ENCODE measurements around the gene ZFP36L2. TPM values are rescaled to one million over a fixed set of nuclear protein-coding genes. Genes with fewer than 3 reads are reported as not detected.

Gene ZFP36L2
- total and polyA plus RNA-seq, 9 of the 15 experiments (the other 6 are each of a cell fraction or from before 2014, with no cell fraction given) = 4.1 to 60.6 (median 20.3) TPM

DNA sequence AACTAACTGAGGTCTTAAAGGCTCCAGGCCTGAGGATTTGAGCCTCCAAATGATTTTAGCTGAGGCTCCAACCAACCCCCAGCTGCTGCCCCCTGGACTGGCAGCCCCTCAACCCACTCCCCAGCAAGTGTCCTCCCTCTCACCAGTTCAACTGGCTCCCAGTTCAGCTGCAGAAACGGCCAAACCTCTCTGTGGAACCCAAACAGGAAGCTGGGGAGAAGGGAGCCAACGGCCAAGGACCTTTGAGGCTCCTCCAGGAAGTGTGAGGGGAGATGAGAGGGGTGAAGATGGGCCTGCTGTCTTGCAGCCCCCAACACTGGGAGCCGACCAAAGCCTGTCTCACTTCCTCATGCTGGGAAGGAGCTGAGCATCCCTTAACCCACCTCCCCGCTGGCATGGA lies 24.9 kb downstream of the ZFP36L2 start:
- H3K9me1 ChIP-seq (ENCODE audit: control insufficient read depth, insufficient read depth, low read length) = no peaks in the 10 kb centered on the region
- in situ Hi-C loops (cut with MboI) (no loop called here), intact Hi-C loops (cut with micrococcal nuclease) (no loop called here)
- POLR2A ChIA-PET = interaction anchor here (0.7 to 1.0 kb wide), 2 partner anchors 11 to 18 kb away, joined by 4 to 5 read pairs; no protein-coding TSS in a partner anchor
- H3K27ac ChIP-seq (ENCODE audit: extremely low read depth, low read depth, low read length) = no peak overlapping the region
- H3K4me2 ChIP-seq (ENCODE audit: insufficient read depth, low read length) = no peak overlapping the region
- H3K79me2 ChIP-seq (ENCODE audit: control insufficient read depth, insufficient read depth, low read length) = no peaks in the 10 kb centered on the region
- H4K20me1 ChIP-seq (replicated peaks; ENCODE audit: control insufficient read depth, insufficient read depth, low read length) = no peaks in the 10 kb centered on the region
- CTCF ChIA-PET (ENCODE audit: low intra/inter-chr PET ratio) = no interaction called here
- DNase-seq (ENCODE audit: extremely low read depth in 1 of 4, low spot score in 3 of 4) (no peak), ATAC-seq (no peak), FAIRE-seq (peak; percentile 46)
- H2AFZ ChIP-seq (ENCODE audit: low read depth, low read length) = peak overlapping the region; percentile 48
- H3K9me3 ChIP-seq (replicated peaks; ENCODE audit: control insufficient read depth, insufficient read depth, low read depth, low read length) = no peaks in the 10 kb centered on the region
- H3K36me3 ChIP-seq (ENCODE audit: control insufficient read depth, insufficient read depth, low read length) = no peaks in the 10 kb centered on the region
- H3K9ac ChIP-seq (ENCODE audit: insufficient read depth in 1 of 2, low read depth in 2 of 2, low read length in 2 of 2) = no peak overlapping the region
- H3K27me3 ChIP-seq (ENCODE audit: control insufficient read depth in 2 of 2, insufficient read depth in 2 of 2, low read length in 2 of 2) = no peaks in the 10 kb centered on the region
- WGBS (ENCODE audit: insufficient coverage, low coverage, missing lambda C conversion rate) = 39% methylated on average over 4 of the region's 4 CpGs
- no TSS peak for BruUV-seq (replicated peaks)
- peaks cover 8 to 29% of the 10 kb centered on the region in 2 experiments; a peak in 4 of 5 replicates for H3K4me1 ChIP-seq (replicated peaks in 1 of 2; ENCODE audit: control insufficient read depth in 2 of 2, insufficient read depth in 2 of 2, low read length in 2 of 2)
- no peak for TF ChIP-seq ZNF76 (CRISPR knock-in tag; IDR thresholded peaks at IDR 0.05; ENCODE audit: borderline replicate concordance)
- no peak for TF ChIP-seq TBL1XR1 (IDR thresholded peaks at IDR 0.05; ENCODE audit: low read length in 2 of 2)
- TF ChIP-seq ZFP30 (CRISPR knock-in tag; IDR thresholded peaks at IDR 0.05; ENCODE audit: borderline replicate concordance) = no peak
- no peak for TF ChIP-seq ATF1 (CRISPR knock-in tag; IDR thresholded peaks at IDR 0.05)
- TF ChIP-seq ATF1 (tag; IDR thresholded peaks at IDR 0.05) = no peak
- H3K4me3 ChIP-seq = no peak overlapping the region

DNA sequence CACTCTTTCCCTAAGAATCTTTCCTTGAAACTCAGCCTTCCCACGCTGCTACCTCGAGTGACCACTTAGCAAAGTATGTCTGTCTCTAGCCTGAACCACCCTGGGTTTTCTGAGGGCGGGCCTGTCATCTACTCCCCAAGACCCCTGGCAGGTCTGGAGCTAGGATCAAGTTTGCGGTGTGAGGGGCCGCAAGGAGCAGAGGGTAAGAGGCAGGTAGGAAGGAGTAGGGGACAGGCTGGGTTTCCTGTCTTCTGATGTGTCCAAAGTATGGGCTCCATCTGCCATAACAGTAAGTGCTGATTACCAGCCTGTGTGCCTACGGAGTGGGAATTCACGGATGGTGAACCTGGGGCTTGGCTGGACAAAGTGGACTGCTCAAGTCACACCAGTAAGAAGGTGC lies 25.4 kb downstream of the ZFP36L2 start:
- in situ Hi-C loops (cut with MboI) (no loop called here), intact Hi-C loops (cut with micrococcal nuclease) (no loop called here)
- Histone ChIP-seq H3K79me2 (ENCODE audit: control insufficient read depth, insufficient read depth, low read length) (no peaks in the 10 kb centered on the region), H3K36me3 (ENCODE audit: control insufficient read depth, insufficient read depth, low read length) (no peaks in the 10 kb centered on the region), H3K9ac (ENCODE audit: insufficient read depth in 1 of 2, low read depth in 2 of 2, low read length in 2 of 2) (peak overlapping the region in 1 of 2 experiments; percentile 2; a peak in 1 of 4 replicates), H3K4me1 (replicated peaks in 1 of 2; ENCODE audit: control insufficient read depth in 2 of 2, insufficient read depth in 2 of 2, low read length in 2 of 2) (peaks cover 9 to 29% of the 10 kb centered on the region in 2 experiments; a peak in 4 of 5 replicates), H3K4me3 (no peak overlapping the region), H3K27me3 (ENCODE audit: control insufficient read depth in 2 of 2, insufficient read depth in 2 of 2, low read length in 2 of 2) (no peaks in the 10 kb centered on the region), H3K9me1 (ENCODE audit: control insufficient read depth, insufficient read depth, low read length) (no peaks in the 10 kb centered on the region), H2AFZ (ENCODE audit: low read depth, low read length) (peak overlapping the region; percentile 48; the same call in 1 of the 2 replicates), H4K20me1 (replicated peaks; ENCODE audit: control insufficient read depth, insufficient read depth, low read length) (no peaks in the 10 kb centered on the region), H3K9me3 (replicated peaks; ENCODE audit: control insufficient read depth, insufficient read depth, low read depth, low read length) (no peaks in the 10 kb centered on the region), H3K27ac (ENCODE audit: extremely low read depth, low read depth, low read length) (no peak overlapping the region), H3K4me2 (ENCODE audit: insufficient read depth, low read length) (no peak overlapping the region)
- ChIA-PET POLR2A (interaction anchor here (1.0 kb wide), 1 partner anchor 10 kb away, joined by 4 read pairs; no protein-coding TSS in a partner anchor), CTCF (ENCODE audit: low intra/inter-chr PET ratio) (no interaction called here)
- ATAC-seq (no peak), DNase-seq (ENCODE audit: extremely low read depth in 1 of 4, low spot score in 3 of 4) (no peak), FAIRE-seq (no peak)
- BruUV-seq (replicated peaks) = no TSS peak
- 64% methylated on average over 7 of the region's 7 CpGs for WGBS (ENCODE audit: insufficient coverage, low coverage, missing lambda C conversion rate)
- TF ChIP-seq PPARD (CRISPR knock-in tag; IDR thresholded peaks at IDR 0.05) (no peak), STAT5B (CRISPR knock-in tag; IDR thresholded peaks at IDR 0.05) (no peak), ZKSCAN3 (CRISPR knock-in tag; IDR thresholded peaks at IDR 0.05) (no peak), OTX1 (CRISPR knock-in tag; IDR thresholded peaks at IDR 0.05) (no peak), CREM (IDR thresholded peaks at IDR 0.05; ENCODE audit: low read depth) (no peak)
- TF ChIP-seq, protein P1, sequence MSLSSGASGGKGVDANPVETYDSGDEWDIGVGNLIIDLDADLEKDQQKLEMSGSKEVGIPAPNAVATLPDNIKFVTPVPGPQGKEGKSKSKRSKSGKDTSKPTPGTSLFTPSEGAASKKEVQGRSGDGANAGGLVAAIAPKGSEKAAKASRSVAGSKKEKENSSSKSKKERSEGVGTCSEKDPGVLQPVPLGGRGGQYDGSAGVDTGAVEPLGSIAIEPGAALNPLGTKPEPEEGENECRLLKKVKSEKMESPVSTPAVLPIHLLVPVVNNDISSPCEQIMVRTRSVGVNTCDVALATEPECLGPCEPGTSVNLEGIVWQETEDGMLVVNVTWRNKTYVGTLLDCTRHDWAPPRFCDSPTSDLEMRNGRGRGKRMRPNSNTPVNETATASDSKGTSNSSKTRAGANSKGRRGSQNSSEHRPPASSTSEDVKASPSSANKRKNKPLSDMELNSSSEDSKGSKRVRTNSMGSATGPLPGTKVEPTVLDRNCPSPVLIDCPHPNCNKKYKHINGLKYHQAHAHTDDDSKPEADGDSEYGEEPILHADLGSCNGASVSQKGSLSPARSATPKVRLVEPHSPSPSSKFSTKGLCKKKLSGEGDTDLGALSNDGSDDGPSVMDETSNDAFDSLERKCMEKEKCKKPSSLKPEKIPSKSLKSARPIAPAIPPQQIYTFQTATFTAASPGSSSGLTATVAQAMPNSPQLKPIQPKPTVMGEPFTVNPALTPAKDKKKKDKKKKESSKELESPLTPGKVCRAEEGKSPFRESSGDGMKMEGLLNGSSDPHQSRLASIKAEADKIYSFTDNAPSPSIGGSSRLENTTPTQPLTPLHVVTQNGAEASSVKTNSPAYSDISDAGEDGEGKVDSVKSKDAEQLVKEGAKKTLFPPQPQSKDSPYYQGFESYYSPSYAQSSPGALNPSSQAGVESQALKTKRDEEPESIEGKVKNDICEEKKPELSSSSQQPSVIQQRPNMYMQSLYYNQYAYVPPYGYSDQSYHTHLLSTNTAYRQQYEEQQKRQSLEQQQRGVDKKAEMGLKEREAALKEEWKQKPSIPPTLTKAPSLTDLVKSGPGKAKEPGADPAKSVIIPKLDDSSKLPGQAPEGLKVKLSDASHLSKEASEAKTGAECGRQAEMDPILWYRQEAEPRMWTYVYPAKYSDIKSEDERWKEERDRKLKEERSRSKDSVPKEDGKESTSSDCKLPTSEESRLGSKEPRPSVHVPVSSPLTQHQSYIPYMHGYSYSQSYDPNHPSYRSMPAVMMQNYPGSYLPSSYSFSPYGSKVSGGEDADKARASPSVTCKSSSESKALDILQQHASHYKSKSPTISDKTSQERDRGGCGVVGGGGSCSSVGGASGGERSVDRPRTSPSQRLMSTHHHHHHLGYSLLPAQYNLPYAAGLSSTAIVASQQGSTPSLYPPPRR (CRISPR knock-in tag; IDR thresholded peaks at IDR 0.05; ENCODE audit: borderline replicate concordance) = no peak

All from K562 (cell line).